Measurements from ENCODE around the gene NFKBIL1.

The NFKBIL1 gene

GRCh38 chr6:31534521-31535040 is 12.8 kb upstream of the NFKBIL1 start:
- DNase-seq (ENCODE audit: low read depth), result no peak

GRCh38 chr6:31535538-31536324 is 11.7 kb upstream of the NFKBIL1 start:
- DNase-seq (ENCODE audit: low read depth), result no peak

DNA sequence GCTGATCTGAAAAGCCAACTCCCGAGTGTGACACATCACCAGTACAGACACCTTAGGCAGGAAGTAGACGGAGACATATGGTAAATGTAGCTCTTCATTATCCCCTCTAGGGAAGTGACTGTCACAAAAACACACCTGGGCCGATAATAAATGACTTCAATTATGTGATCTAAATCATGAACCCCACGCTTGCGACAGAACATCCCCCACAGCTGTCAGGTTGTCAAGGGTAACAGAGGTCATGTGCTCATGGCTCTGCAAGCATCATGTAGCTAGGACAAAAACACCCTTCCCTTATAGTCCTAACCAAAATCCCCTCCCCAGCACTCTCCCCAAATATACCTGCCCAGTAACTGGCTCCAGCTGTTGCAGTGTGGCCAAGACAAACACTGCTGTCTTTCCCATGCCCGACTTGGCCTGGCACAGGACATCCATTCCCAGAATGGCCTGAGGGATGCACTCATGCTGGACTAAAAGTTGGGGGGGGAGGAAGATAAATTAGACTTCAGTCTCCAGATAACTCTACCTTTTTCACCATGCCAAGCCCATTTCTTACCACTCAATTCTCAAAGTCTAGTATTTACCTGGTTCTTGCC is 8.5 kb upstream of the NFKBIL1 start:
- no peak for DNase-seq (ENCODE audit: low read depth)

DNA sequence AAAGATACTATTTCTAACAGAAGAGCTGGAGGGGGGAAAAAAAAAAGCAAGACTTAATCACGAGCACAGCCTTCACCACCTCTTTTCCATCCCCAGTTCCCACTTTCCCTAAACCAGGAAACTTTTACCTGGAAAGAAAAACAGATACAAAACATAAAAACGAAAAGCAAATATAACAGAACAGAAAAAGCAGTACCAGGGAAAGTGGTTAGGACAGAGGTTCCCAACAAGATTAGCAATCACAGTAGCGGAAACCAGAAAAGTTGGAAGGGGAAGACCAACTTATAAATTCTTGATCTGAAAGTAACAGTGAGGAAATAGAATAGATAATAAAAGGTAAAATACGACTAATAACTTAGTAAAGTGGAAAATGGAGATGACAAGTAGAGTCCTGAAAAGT is 6.8 kb upstream of the NFKBIL1 start:
- no peak for DNase-seq (ENCODE audit: low read depth)

DNA sequence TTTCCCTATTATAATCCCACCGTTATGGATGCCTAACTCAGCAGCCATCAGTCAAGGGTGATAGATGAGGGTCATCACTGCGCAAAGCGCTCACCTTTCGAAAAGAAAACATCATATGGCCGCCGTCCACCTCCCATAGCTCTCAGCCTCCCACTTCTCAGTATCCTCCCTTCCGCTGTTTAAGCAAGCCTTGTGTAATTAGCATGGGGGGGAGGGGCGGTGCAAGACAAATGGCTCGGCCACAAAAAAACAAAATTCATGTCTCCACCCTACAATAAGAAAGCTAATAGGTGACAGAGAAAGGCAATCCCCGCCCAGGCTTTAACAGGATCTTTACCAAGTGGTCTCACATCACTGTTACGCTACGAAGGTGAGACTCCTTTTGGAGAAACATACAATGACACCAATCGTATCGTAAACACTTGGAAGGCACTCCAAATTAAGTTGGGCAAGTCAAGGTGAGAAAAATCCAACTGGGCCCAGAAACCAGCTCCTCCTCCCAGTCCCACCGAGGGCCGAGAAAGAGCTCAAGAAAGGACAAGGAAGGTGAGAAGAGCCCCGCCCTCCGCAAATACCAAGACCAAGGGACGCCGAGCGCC is 6.2 kb upstream of the NFKBIL1 start:
- peak; percentile 67 for DNase-seq (ENCODE audit: low read depth)

DNA sequence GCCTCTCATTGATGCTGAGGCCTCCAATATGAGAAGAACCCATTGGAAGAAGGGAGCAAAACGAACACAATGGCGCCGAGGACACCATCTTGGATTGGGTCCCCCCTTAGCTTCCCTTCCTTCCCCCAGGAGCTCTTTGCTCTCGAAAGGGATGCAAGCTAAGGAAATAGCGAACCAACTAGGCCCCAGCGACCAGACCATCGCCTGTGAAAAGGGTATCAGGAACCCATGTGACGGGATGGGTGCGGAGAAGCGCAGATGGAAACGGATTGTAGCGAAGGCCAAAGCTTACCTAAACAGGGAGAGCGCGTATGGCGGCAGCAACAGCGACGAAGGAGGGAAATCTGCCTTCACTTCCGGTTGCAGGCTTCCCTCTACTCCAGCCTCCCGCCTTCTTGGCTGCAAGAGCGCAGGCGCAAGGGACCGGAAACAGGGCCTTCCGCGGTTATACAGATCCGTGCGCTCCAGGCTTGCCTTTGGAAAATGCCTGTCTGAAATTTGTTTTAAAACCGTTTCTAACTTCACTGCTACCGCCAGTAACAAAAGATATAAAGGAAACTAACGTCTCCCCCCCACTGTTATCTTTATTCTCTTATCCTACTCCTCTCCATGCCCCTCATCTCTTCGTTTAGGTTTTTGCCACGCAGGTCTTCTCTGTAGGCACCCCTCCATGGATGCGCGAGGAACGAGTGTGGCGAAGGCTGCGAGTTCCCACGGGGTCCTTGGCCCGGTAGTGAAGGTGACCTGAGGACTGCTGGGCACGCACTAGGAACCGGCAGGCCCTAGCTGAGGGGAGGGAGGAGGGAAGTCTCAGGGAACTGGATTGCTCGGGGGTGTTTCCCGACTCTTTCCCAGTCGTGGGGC is 5.5 kb upstream of the NFKBIL1 start, which contains the start of gene DDX39B:
DDX39B (minus strand) TSS at position 346 of the 864 bp plus-strand sequence. CDS start 1,471 bp downstream, outside the sequence.
- peak; percentile 97 for DNase-seq (ENCODE audit: low read depth)

DNA sequence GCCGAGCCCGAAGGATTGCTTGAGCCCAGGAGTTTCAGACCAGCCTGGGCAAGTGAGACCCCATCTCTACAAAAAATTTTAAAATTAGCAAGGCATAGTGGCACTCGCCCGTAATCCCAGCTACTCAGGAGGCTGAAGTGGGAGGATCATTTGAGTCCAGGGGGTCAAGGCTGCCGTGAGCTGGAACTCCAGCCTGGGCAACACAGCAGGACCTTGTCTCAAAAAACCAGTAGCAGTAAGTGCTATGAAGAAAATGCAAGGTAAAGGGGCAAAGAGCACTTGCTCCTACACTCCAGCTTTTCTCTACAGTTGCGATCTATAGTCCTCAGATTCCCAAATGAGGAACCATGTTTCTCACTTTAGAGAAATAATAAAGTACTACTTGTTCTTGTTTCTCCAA is 3.8 kb upstream of the NFKBIL1 start:
- DNase-seq (ENCODE audit: low read depth), result no peak

- DNase-seq (ENCODE audit: low read depth), result no peak
Observed at GRCh38 chr6:31544676-31545075, 2.7 kb upstream of the NFKBIL1 start.

- no peak for DNase-seq (ENCODE audit: low read depth)
Observed at GRCh38 chr6:31545291-31545690, 2.1 kb upstream of the NFKBIL1 start.

DNA sequence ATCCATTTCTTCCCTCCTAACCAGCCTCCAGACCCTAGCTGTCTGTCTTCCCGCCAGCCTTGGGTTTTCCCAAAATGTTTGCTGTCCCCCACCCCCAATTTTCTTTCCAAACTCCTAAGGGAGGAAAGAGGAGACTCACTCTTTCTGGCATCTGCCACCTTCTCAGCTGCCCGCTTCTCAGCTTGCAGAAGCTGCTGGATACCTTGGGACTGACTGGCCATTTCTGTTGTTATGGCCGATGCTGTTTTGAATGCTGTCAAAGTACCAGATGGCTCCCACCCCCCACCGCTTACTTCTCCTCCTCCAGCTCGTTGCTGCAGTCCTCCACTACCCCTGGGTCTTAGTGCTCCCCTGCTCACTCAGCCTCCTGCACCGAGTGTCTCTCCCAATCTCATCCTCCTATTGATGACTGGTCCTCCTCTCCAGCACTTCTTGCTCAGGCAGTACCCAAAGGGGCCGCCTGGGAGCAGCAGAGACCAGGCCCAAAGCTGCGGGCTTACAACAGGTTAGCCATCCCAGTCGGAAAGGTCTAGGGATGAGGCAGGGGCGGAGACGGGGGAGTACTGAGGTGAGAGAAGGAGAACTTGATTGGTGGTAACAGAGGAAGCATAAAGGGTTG is 960 bp upstream of the NFKBIL1 start, which contains the start of gene ATP6V1G2:
ATP6V1G2 (minus strand) TSS at position 270 of the 619 bp plus-strand sequence; CDS start at position 221, 49 bp downstream.
- peak; percentile 91 for DNase-seq (ENCODE audit: low read depth)

DNA sequence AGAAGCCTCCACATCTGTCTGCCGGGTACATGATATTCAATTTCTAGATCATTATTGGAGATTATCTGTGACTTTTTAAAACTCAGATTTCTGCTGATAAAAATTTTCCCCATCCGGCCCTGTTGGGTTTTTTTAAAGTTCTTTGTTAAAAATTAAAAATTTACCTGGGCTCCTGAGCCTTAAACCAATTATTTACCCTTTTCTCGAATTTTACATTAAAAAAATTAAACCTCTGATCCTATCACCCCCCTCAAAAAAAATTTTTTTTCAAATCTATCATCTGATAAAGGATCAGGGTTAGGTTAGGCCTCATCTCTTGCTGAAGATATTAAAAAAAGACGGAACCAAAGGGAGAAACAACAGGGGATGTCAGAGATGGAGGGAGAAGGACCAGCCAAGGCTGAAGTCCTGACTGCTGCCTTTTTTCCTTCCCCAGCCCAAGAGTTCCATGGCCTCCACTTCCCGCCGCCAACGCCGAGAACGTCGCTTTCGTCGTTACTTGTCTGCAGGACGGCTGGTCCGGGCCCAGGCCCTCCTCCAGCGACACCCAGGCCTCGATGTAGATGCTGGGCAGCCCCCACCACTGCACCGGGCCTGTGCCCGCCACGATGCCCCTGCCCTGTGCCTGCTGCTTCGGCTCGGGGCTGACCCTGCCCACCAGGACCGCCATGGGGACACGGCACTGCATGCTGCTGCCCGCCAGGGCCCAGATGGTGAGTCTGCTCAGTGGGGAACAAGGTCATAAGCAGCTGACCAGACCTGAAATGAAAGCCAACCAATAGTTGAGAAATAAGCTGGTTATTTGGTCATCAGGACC is 527 bp downstream of the NFKBIL1 start:
- no peak for DNase-seq (ENCODE audit: low read depth)

GRCh38 chr6:31548544-31548873 is 1.1 kb downstream of the NFKBIL1 start:
- no peak for DNase-seq (ENCODE audit: low read depth)

- peak; percentile 61 for DNase-seq (ENCODE audit: low read depth)
Observed at GRCh38 chr6:31551371-31551770, 4.0 kb downstream of the NFKBIL1 start.

DNA sequence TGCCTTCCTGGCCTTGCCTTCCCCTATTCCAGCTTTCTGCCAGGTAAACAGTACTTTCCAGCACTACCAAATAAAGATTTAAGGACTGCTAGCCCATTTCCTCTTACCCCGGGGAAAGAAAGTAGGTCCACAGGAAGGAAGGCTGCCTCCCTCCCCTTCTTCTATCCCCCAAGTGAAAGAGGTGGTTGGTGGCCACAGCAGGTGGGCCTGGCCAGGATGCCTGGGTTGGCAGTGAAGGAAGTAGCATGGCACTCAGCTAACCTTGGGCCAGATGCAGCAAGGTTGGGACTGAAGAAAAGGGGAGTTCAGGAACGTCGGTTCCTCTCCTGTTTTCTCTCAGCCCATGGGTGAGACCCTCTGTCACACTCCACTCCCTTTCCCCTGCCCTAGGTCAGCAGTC is 8.9 kb downstream of the NFKBIL1 start:
- no peak for DNase-seq (ENCODE audit: low read depth)

- DNase-seq (ENCODE audit: low read depth), result no peak
Observed at GRCh38 chr6:31557443-31558317, 10.3 kb downstream of the NFKBIL1 start.

- no peak for DNase-seq (ENCODE audit: low read depth)
Observed at GRCh38 chr6:31558318-31558625, 10.9 kb downstream of the NFKBIL1 start.

GRCh38 chr6:31558631-31559500 is 11.5 kb downstream of the NFKBIL1 start:
- DNase-seq (ENCODE audit: low read depth), result peak; percentile 63

- DNase-seq (ENCODE audit: low read depth), result no peak
Observed at GRCh38 chr6:31559606-31559957, 12.2 kb downstream of the NFKBIL1 start.

Measured in amniotic epithelial cell (primary cell).